ENCODE data around the gene IL13RA1. TPM values are rescaled to one million over a fixed set of nuclear protein-coding genes. Genes with fewer than 3 reads are reported as not detected.
A peak's percentile ranks its signal among the peaks of the same experiment; 100 is the strongest.
"Not testable (repeated sequence)": the region's sequence is repeated elsewhere in the genome, so short reads cannot be mapped to it uniquely, and the experiment has no call there.

IL13RA1 gene
- total RNA-seq, 1 donor from 2014 or later = 1.1 TPM

DNA sequence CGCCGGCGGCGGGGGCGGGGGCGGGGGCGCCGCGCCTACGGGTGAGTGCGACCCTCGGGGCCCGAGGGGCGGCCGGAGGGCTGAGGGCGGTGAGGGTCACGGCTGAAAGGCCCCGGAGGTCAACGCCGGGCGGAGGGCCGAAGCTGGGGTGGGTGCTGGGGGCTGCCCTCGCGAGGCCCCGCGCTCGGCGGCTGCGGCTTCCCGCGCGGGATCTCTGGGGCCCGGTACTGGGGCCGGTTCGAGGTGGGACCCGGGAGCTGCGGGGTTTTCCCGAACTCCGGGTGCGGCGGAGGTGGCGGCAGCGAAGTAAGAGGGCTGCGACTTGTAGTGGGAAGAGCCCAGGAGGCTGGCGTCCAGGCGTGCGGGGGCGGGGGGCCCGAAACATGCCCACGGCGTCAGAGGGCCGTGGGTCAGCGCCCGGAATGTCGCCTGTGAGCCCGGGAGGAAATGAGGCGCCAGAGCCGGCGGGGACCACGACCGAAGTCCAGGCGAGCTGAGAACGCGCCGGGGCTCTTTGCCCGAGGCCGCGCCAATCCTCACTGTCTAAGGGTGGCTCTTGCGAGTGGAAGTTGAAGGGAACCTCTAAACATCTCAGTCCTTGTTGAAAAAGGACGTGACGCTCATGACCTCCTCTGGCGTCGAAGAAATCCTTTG is 407 bp downstream of the IL13RA1 start:
- DNase-seq = peak; percentile 14
- Mint-ChIP-seq H3K4me3 (ENCODE audit: unreplicated experiment) (peak overlapping the region; percentile 65), H3K4me1 (ENCODE audit: low read depth, unreplicated experiment) (no peaks in the 10 kb centered on the region), H3K9me3 (ENCODE audit: unreplicated experiment) (peaks cover 3% of the 10 kb centered on the region), H3K36me3 (ENCODE audit: unreplicated experiment) (no peaks in the 10 kb centered on the region), H3K27me3 (ENCODE audit: unreplicated experiment) (no peaks in the 10 kb centered on the region), H3K27ac (ENCODE audit: unreplicated experiment) (no peak overlapping the region)
- TF ChIP-seq, protein P1, sequence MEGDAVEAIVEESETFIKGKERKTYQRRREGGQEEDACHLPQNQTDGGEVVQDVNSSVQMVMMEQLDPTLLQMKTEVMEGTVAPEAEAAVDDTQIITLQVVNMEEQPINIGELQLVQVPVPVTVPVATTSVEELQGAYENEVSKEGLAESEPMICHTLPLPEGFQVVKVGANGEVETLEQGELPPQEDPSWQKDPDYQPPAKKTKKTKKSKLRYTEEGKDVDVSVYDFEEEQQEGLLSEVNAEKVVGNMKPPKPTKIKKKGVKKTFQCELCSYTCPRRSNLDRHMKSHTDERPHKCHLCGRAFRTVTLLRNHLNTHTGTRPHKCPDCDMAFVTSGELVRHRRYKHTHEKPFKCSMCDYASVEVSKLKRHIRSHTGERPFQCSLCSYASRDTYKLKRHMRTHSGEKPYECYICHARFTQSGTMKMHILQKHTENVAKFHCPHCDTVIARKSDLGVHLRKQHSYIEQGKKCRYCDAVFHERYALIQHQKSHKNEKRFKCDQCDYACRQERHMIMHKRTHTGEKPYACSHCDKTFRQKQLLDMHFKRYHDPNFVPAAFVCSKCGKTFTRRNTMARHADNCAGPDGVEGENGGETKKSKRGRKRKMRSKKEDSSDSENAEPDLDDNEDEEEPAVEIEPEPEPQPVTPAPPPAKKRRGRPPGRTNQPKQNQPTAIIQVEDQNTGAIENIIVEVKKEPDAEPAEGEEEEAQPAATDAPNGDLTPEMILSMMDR (IDR thresholded peaks at IDR 0.05; ENCODE audit: partially characterized antibody, unreplicated experiment) = no peak

DNA sequence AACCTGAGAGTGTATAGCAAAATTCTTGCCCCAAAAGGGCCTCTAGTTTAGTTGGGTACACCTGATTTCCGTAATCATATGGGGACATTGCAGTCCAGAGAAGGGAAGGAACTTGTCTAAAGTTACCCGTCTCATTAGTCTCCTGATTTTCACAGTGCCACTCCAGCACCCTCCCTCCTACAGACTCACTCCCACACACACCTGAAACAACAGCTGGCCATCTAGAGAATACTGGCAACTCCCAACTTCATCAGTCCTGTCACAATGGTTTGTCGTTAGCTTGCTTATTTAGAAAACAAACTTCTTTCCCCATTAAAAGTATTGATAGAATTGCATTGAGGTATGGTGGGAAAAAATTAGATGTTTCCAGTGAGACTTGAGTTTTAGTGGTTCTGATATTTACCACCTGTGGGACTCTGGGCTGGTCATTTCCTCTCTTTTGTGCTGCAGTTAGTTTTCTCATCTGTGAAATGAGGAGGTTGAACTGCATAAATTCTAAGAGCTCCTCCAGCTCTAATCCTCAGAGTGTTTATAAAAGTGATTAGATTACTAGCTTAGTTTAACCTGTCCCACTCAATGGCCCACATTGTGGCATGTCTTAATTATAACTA is 1.7 kb downstream of the IL13RA1 start:
- no peaks in the 10 kb centered on the region for H3K4me1 Mint-ChIP-seq (ENCODE audit: low read depth, unreplicated experiment)
- H3K27me3 Mint-ChIP-seq (ENCODE audit: unreplicated experiment) = no peaks in the 10 kb centered on the region
- no peak overlapping the region for H3K4me3 Mint-ChIP-seq (ENCODE audit: unreplicated experiment)
- H3K9me3 Mint-ChIP-seq (ENCODE audit: unreplicated experiment) = peaks cover 3% of the 10 kb centered on the region
- H3K36me3 Mint-ChIP-seq (ENCODE audit: unreplicated experiment) = no peaks in the 10 kb centered on the region
- no peak overlapping the region for H3K27ac Mint-ChIP-seq (ENCODE audit: unreplicated experiment)
- DNase-seq = no peak
- TF ChIP-seq, protein P1 (IDR thresholded peaks at IDR 0.05; ENCODE audit: partially characterized antibody, unreplicated experiment) = no peak

DNA sequence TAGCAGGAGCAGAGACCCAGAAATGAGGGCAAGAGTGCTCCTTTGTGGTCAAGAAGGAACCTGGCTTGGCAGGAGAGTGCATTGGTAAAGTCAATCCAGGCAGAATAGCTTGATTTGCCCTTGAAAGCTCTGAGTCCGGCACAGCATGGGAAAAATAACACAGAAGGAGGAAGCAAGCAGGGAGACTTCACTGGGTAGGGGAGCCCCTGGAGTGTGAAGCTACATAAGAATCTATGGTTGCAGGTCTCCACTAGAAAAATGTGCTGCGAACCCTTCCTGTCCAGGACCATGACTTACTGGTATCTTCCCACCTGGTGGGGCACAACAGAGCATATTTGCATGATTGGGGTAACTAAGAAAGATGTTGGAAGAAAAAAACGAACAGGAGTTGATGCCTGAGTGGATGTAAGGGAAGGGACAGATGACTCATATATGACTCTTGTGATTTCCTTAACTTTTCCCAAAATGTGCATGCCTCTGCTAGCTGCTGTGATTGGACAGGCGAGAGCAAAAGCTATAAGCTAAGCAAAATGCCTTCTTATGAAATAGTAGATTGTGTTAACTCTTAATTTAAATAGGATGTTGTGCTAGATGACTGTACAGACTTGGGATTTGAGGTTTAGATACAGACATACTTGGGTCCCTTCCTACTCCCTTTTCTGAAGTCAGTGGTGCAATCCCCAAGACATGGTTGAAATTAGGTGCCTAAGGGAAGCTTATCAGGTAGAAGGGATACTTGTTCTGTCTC is 3.3 kb downstream of the IL13RA1 start:
- H3K27me3 Mint-ChIP-seq (ENCODE audit: unreplicated experiment) = no peaks in the 10 kb centered on the region
- H3K9me3 Mint-ChIP-seq (ENCODE audit: unreplicated experiment) = peaks cover 3% of the 10 kb centered on the region
- no peak overlapping the region for H3K27ac Mint-ChIP-seq (ENCODE audit: unreplicated experiment)
- no peaks in the 10 kb centered on the region for H3K36me3 Mint-ChIP-seq (ENCODE audit: unreplicated experiment)
- no peak for DNase-seq
- no peak overlapping the region for H3K4me3 Mint-ChIP-seq (ENCODE audit: unreplicated experiment)
- no peaks in the 10 kb centered on the region for H3K4me1 Mint-ChIP-seq (ENCODE audit: low read depth, unreplicated experiment)
- TF ChIP-seq, protein P1 (IDR thresholded peaks at IDR 0.05; ENCODE audit: partially characterized antibody, unreplicated experiment) = no peak

DNA sequence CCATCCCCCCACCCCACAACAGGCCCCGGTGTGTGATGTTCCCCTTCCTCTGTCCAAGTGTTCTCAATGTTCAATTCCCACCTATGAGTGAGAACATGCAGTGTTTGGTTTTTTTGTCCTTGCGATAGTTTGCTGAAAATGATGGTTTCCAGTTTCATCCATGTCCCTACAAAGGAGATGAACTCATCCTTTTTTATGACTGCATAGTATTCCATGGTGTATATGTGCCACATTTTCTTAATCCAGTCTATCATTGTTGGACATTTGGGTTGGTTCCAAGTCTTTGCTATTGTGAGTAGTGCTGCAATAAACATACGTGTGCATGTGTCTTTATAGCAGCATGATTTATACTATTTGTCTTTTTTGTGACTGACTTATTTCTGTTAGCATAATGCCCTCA is 5.1 kb downstream of the IL13RA1 start:
- not testable (repeated sequence) for H3K9me3 Mint-ChIP-seq (ENCODE audit: unreplicated experiment); H3K4me3 Mint-ChIP-seq (ENCODE audit: unreplicated experiment); DNase-seq; H3K27ac Mint-ChIP-seq (ENCODE audit: unreplicated experiment); H3K4me1 Mint-ChIP-seq (ENCODE audit: low read depth, unreplicated experiment); H3K36me3 Mint-ChIP-seq (ENCODE audit: unreplicated experiment); H3K27me3 Mint-ChIP-seq (ENCODE audit: unreplicated experiment)

DNA sequence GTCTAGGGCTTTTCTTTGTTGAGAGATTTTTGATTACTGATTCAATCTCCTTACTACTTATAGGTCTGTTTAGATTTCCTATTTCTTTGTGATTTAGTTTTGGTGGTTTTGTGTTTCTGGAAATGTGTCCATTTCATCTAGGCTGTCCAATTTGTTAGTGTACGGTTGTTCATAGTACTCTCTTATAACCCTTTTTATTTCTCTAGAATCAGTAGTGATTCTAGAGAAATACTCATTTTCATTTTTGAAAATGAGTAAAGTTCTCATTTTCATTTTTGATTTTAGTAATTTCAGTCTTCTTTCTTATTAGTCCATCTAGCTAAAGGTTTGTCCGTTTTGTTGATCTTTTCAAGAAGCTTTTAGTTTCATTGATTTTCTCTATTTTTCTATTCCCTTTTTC is 7.5 kb downstream of the IL13RA1 start:
- no peak for DNase-seq
- Mint-ChIP-seq H3K4me3 (ENCODE audit: unreplicated experiment) (no peak overlapping the region), H3K27ac (ENCODE audit: unreplicated experiment) (no peak overlapping the region), H3K36me3 (ENCODE audit: unreplicated experiment) (no peaks in the 10 kb centered on the region), H3K27me3 (ENCODE audit: unreplicated experiment) (no peaks in the 10 kb centered on the region), H3K9me3 (ENCODE audit: unreplicated experiment) (no peaks in the 10 kb centered on the region), H3K4me1 (ENCODE audit: low read depth, unreplicated experiment) (no peaks in the 10 kb centered on the region)
- TF ChIP-seq, protein P1 (IDR thresholded peaks at IDR 0.05; ENCODE audit: partially characterized antibody, unreplicated experiment) = no peak
